IPS-NIHi11 (cell line): Measurements from ENCODE around the gene ETFB.
"Not testable (repeated sequence)": the region's sequence is repeated elsewhere in the genome, so short reads cannot be mapped to it uniquely, and the experiment has no call there.

Experiments
- DNase-seq: peaks from one replicate; pipeline ENCODE4 v3.0.0; 2012; ENCODE audit warnings: mixed read lengths, low spot score

The ETFB gene

DNA sequence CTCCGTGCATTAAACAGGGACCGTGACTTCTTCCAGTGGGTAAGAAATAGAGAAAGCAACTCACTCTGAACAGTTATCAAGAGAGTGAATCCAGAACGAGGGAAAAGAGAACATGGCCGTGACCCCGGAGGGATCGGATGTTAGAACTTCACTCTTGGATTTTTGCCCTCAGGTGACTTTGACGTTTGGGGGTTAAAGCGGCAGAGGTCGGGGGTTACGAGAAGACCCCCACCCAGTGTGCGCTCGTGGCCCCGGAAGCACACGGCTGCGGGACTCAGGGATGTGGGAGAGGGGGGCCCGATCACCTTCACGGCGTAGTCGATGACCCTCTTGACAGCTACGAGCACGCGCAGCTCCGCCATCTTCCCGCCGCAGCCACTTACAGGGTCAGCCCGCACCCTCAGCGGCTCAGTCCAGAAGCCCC is at the start of gene ETFB:
Gene ETFB, minus strand, starts transcription at position 424 of the 424 bp plus-strand sequence. Its CDS starts 62 bp downstream, at position 362.
- DNase-seq, result no peak

DNA sequence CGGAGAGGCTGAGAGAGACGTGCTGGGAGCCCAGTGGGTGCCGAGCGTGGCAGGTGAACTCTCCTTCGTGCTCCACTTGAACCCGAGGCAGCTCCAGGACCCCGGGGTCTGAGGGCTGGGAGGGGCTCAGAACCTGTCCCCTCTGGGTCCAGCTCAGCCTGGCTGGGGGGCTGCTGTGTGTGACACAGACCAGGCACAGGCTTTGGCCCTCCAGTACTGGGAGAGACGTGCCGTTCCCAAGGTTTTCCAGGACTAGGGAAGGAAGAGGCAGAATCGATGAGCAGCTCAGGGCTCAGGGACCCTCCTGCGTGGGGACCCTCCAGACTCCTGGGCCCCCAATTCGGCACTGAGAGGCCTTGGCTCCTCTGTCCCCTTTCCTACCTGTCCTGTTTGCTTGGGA is 49.0 kb upstream of the ETFB start:
- DNase-seq, result no peak

DNA sequence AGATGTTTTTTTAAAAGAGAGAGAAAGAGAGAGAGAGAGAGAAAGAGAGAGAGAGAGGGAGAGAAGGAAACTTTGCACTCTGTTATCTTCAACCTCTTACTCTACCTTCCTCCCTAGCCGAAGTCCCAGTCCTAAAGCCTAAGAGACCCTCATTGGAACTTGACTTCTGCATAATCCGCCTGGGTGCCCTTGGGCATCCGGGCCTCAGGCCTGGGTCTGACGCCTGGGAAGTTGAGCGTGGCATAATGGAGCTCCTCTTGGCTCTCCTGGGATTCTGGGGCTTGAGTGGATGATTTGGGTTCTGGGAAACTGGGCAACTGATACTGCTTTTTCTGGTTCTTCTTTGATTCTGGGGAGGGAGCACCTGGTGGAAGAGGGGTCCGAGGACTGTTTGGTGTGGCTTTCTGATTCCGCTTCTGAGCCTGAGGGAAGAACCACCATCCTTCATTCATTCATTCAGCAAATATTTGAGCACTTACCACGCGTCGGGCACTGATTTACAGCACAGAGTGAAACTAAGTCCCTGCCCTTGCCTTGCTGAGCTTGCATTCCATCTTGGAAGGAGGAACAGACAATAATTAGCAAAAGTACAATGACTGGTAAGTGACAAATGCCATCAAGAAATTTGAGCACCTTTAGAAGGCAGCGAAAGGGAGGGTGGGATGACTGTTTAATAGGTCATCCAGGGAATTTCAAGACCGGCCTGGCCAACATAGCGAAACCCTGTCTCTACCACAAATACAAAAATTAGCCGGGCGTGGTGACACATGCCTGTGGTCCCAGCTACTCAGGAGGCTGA is 45.0 kb upstream of the ETFB start:
- no peak for DNase-seq

DNA sequence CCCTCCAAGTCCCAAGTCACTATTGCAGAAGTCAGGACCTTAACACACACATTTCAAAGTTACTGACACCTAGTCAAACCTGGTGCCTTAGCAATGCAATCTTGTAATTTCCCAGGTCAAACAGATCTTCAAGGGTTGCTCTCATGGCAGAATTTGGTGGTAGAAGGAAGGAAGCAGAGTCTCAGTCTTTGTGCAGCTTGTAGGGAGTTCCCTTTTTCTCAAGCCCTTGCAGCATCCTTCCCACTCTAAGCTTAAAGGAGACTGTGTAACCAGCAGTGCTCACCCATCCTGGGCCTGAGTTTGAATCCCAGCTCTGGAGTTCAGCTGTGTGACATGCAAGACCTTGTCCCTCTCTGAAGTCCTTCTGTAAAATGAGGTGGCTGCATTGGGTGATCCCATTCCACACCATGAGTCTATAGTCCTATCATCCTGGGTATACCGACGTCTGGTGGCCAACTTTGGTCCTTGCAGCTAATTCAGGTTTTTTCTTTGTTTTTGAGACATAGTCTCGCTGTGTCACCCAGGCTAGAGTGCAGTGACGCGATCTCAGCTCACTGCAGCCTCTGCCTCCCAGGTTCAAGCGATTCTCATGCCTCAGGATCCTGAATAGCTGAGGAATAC is 41.4 kb upstream of the ETFB start:
- DNase-seq, result peak; percentile 51

DNA sequence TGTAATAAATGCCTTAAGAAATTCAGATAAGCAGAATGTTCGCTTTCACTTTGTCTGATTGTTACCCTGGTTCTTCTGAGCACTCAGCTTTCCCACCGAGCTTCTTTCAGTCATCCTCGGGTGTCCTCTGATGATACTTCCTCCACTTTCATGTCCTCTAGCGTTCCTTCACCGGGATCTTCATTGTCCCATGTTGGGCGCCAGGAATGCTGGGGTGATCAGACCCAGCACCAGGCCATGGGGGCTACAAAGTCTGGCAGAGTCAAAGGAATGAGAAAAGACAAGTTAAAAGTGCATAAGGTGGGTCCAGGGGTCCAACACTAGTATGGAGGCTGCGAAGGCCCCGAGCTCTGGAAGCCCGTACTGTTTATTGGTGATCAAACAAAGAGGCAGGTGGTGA is 35.9 kb upstream of the ETFB start:
- no peak for DNase-seq

DNA sequence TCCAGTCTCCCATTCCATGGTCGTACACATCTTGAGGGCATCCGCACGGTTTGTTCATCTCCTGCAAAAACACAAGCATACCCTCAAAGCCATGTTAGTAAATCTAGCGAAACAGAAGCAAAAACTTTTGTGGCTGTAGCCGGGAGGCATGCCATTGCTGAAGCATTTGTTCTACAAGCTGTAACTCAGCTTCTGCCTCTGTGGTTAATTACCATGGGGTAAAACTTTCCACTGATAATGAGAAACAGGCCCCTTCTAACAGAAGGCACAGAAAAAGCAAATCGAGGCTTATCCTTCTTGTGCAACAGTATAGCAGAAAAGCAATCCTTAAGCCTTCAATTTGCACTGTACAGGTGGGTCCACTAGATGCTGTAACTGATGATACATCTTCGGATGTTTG is 33.7 kb upstream of the ETFB start:
- not testable (repeated sequence) for DNase-seq

DNA sequence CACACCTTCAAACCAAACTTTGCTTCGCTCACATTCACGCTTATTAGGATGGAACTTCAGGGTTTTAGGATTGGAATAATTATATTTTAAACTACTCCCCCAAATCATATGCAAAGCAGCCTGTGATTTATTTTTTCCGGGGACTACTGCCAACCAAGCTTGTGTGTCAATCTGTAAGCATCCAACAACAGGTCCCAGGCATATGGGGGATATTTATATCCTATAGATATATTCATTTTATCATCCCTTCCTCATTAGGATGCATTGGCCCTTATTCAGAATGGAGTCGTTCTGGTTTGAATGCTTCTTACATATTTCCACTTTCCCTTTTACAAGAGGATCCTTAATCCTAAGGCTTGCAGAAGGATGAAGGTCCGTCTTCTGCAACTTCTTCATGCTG is 33.0 kb upstream of the ETFB start:
- DNase-seq, result no peak

DNA sequence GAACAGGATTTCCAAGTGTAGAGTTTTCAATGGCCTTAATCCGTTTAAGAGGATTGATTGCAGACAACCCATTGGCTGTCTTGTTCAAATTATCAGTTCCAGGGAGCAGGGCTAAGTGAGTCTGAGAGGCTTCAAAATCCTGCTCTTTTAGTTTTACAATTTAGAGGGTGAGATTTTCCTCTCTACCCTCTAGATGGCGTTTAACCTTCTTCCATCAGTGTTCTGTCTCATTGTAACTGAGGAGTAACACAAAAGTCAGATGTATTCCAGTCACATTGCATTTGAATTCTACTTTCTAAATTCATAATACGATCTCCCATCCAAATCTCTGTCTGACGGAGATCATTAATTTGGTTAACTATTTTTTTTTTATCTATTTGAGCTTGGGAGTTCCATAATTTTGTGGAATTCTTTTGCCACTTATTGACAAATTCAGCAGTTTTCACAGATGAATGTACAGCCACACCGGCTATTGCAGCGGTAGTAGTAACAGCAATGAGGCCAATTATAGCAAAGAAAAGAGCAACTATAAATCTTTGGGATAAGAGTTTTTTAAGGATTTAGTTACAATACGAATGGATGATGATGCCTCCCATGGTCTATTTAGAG is 32.0 kb upstream of the ETFB start:
- peak; percentile 51 for DNase-seq

DNA sequence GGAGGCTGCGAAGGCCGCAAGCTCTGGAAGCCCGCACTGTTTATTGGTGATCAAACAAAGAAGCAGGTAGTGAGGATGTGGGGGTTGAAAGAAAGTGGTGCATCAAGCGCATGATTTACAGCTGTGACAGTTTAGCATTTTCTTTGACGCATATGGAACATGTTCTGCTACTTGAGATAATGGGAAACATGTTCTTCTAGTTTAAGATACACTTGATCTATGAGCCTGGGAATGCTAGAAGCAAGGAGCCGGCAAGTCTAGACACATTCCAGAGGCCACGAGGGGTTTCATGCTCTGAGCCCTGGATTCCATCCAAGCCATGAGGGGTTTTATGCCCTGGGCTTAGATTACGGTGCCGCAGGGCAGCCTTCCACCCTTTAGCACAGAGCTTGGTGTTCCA is 31.3 kb upstream of the ETFB start:
- DNase-seq, result not testable (repeated sequence)

DNA sequence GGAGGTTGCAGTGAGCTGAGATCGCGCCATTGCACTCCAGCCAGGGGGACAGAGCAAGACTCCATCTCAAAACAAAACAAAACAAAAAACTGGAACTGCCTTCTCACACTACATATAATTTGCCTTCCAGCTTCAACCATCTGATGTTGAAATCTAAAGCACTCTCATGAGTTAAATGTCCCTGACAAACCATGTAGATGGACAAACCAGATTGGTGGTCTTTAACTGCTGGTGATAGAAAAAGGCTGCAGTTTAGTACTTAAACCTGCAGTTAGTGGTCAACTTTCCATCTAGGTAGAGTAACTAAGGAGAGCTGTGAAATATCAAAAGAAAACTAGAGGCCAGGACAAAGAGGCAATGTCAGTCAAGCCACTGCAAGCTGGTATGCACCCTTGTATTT is 30.0 kb upstream of the ETFB start:
- no peak for DNase-seq

DNA sequence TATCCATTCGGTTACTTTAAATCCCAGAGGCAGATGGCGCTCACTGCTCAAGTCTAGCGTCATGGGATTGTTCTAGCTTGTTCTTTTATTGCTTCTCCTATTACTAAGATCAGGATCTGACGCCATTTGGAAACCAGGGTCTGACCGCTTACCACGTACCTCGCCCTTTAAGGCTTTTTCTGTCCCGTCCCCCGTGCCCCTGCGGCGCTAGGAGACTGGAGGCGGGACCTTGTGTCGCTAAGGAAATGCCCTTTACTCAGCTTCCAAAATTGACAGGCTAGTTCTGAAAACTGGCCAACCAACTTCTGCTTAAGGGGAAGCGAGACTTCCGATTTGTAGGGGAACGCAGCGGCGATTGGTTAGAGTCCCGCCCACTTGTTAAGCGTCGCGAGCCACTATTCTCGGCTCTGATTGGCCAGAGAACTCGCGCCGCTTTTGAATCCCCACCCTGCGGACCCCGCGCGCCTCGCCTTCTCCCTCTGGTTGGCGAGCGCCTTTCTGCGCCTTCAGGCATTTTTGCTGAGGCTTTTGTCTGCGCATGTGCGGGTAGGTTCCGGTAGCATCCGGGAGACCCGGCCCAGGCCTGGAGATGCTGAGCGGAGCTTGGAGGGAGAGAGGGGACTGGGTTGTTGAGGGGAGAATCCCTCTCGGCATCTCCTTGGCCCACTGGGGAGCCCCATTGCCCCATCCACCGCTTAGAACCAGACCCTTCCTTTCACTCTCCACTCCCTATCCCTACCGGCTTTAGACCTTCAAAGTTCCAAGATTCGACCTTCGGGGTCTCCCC is 28.1 kb upstream of the ETFB start:
- DNase-seq, result peak; percentile 93

DNA sequence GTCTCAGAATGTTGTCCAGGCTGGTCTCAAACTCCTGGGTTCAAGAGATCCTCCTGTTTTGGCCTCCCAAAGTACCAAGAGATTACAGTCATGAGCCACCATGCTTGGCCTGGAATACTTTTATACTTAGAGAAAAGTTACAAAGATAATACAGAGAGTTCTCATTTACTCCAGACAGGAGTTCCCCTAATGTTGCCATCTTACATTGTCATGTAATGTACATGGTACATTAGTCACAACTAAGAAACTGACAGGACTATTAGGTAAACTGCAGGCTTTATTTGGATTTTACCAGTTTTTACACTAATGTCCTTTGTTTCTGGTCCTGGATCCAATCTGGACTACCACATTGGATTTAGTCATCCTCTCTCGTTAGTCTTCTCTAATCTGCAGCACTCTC is 26.5 kb upstream of the ETFB start:
- DNase-seq, result no peak

DNA sequence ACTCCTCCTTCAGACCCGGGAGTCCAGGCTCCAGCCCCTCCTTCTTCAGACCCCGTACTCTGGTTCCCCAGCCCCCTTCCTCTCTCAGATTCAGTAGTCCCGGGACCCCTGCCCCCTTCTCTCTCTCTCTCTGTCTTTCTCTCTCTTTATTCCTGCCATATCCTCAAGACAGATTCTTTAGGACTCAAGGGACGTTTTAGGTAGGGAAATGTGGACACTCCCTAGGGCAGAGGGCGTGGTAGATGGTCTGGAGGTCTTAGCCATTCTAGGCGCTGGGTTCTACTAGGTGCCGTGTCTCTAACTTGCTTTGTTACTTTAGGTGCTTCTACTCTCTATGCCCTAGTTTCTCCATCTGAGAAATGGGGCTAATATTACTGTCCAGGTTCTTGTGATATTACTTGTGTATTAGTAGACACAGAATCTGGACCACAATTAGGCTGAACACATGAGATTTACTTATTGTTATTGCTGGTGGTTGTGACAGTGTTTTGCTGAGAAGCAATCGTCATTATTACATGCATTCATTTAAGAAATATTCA is 25.0 kb upstream of the ETFB start:
- no peak for DNase-seq

DNA sequence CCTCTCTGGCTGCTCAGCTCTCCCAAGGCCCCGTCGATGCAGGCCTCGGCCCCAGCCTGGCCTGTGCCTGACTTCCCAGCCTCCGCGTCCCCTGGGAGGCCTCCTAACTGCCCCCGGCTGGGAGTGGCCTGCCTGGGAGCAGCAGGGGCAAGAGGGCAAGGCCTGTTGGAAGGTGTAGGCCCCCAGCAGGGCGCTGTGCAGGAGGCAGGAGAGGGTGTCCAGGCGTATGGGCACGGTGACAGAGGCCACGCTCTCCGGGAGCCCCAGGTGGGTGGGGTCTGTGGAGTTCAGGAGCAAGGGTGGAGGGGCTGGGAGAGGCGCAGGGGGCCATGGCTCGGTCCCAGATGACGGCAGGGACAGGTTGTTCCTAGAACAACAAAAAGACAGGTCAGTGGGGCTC is 23.0 kb upstream of the ETFB start:
- DNase-seq, result no peak

DNA sequence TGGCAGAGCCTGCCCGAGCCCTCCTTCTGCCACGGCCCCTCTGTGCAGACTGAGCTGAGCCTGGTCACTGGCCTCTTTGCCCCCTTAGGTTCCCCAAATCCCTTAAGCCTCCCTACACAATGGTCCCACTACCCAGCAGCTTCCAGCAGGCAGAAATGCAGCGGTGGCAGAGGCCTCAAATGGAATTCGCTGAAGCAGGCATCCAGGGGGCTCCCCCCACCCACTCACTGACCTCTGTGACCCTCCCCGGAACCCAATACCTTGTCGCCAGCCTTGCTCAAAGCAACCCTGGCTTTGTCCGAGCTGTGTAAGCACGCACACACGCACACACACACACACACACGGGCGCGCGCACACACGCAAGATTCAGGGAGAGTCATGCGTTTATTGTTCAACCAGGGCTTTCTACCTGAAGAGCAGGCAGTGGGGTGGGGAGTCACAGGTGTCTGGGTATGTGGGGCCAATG is 21.8 kb upstream of the ETFB start, which contains the start of gene LIM2:
Gene LIM2, minus strand, starts transcription at position 51 of the 466 bp plus-strand sequence. CDS start 531 bp downstream, outside the sequence.
- no peak for DNase-seq

DNA sequence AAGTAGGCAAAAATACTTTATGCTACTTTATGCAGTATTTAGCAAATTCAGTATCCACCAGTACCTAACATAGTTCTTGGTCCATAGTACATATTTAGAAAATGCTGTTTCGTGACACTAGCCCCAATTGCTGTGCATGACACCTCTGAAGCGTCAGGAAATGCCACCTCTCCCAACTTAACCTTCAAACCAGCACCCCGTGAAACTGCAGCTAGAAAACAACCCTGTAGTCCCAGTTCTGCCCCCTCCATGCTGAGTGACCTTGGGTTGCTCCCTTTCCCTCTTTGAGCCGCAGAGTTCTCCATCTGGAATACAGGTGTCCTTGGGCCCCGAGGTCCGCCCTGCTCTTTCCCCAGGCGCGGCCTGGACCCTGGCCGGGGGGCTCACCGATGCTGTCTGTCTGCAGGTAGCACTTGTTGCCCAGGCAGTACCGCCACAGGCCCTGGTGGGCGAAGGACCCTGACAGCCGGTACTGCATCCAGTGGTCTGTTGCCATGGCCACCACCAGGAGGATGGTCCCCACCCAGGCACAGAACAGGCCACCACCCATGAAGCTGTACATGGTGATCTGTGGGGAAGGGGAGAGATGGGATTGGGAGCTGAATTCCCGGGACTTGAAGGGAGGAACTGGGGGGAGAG is 20.8 kb upstream of the ETFB start:
- DNase-seq, result no peak

DNA sequence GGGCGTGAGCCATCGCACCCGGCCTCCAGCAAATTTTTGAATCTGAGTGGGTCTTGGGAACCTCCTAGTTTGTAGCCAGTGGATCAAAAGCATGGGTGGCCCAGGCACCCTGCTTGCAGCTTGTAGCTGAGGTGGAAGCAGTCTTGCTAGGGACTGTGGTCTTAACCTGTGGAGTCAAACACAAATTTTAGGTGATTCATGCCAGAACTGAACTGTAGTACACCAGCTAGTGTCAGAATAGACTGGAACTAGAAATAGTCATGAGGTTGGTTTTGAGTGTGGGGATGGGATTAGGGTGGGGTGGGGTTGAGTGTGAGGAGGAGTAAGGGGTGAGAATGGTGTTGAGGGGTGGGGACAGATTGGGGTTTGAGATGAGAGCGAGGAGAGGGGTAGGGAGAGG is 15.8 kb upstream of the ETFB start:
- DNase-seq, result no peak

DNA sequence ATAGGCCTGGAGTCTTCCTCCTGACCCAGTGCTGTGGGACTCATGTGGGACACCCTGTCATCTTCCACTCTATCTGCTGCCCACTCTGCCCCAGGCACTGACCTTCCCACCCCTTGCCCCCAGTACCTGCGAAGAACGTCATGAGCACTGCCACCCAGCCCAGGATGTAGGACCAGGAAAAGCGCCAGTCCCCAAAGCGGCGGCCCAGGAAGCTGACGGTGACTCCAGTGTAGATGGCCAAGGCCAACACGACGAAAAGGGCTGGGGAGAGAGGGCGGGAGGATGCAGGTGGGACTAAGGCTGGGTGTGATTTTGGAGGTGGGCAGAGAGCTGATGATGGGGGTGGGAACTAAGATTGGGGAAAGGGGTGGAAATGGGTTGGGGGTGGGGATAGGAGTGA is 14.2 kb upstream of the ETFB start:
- DNase-seq, result no peak

DNA sequence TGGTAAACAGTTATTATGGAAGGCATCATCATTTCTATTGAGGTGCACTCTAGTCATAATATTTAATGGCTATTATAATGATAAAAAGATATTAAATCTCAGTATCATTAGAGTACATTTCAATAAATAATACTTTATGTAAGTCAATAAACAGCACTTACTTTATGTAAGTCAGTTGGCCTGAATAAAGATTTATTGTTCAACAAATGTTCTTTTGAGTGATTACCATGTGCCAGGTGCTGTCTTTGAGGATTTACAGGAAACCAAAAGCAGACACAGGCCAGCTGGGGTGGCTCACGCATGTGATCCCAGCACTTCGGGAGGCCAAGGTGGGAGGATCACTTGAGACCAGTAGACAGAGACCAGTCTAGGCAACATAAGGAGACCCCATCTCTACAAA is 11.2 kb upstream of the ETFB start:
- no peak for DNase-seq

DNA sequence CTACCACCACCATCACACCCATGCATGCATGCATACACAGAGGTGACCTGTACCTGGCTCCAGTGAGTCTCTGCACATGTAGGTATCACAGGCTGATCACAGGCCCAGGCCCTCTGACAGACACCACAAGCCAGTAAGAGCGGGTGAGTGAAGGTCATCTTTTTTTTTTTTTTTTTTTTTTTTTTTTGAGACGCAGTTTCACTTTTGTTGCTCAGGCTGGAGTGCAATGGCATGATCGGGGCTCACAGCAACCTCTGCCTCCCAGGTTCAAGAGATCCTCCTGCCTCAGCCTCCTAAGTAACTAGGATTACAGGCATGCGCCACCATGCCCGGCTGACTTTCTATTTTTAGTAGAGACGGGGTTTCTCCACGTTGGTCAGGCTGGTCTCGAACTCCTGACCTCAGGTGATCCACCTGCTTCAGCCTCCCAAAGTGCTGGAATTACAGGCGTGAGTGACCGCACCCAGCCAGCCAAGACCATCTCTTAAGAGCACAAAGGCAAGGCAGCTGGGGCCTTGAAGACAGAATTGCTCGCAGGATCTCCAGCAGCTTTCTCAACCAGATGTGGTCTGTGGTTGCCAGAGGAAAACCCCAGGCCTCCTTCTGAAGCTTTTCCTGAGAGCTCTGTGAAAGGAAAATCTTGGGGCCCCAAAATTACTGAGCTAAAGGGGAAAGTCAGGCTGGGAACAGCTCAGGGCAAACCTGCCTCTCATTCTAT is 9.5 kb upstream of the ETFB start:
- DNase-seq, result no peak
